ENCODE data around the gene PUM2. TPM values are rescaled to one million over a fixed set of nuclear protein-coding genes. Genes with fewer than 3 reads are reported as not detected.

The PUM2 gene
- total RNA-seq, 3 donors from 2014 or later = 93.5 to 155 (median 115) TPM

GRCh38 chr2:20366672-20367116, 16.1 kb upstream of the PUM2 start:
- ATAC-seq = no peak
- no peaks in the 10 kb centered on the region for H3K4me1 ChIP-seq (ENCODE audit: low read depth)
- intact Hi-C loops (cut with DNase I, micrococcal nuclease) = no loop called here
- H3K36me3 ChIP-seq (ENCODE audit: low read depth) = no peaks in the 10 kb centered on the region
- H3K9me3 ChIP-seq = no peaks in the 10 kb centered on the region
- no peak for TF ChIP-seq CTCF (IDR thresholded peaks at IDR 0.05)
- no peak for DNase-seq
- no peak overlapping the region for H3K4me3 ChIP-seq

GRCh38 chr2:20365249-20365817, 14.7 kb upstream of the PUM2 start:
- TF ChIP-seq CTCF (IDR thresholded peaks at IDR 0.05) = no peak
- intact Hi-C loops (cut with DNase I, micrococcal nuclease) = no loop called here
- ATAC-seq = no peak

GRCh38 chr2:20363578-20363977, 12.9 kb upstream of the PUM2 start:
- intact Hi-C loops (cut with DNase I, micrococcal nuclease) = no loop called here
- H3K36me3 ChIP-seq (ENCODE audit: low read depth) = no peaks in the 10 kb centered on the region
- H3K4me1 ChIP-seq (ENCODE audit: low read depth) = no peaks in the 10 kb centered on the region
- ATAC-seq (no peak), DNase-seq (no peak)
- H3K4me3 ChIP-seq = no peak overlapping the region
- no peaks in the 10 kb centered on the region for H3K9me3 ChIP-seq
- TF ChIP-seq CTCF (IDR thresholded peaks at IDR 0.05) = no peak

More at GRCh38 chr2:20365249-20365817, 14.7 kb upstream of the PUM2 start:
- DNase-seq = no peak
- H3K9me3 ChIP-seq = no peaks in the 10 kb centered on the region
- no peaks in the 10 kb centered on the region for H3K4me1 ChIP-seq (ENCODE audit: low read depth)
- no peaks in the 10 kb centered on the region for H3K36me3 ChIP-seq (ENCODE audit: low read depth)
- H3K4me3 ChIP-seq = no peak overlapping the region

GRCh38 chr2:20362701-20363435, 12.2 kb upstream of the PUM2 start:
- intact Hi-C loops (cut with DNase I, micrococcal nuclease) = no loop called here
- DNase-seq = no peak
- no peak for TF ChIP-seq CTCF (IDR thresholded peaks at IDR 0.05)
- Histone ChIP-seq H3K4me1 (ENCODE audit: low read depth) (no peaks in the 10 kb centered on the region), H3K36me3 (ENCODE audit: low read depth) (no peaks in the 10 kb centered on the region), H3K4me3 (no peak overlapping the region), H3K9me3 (no peaks in the 10 kb centered on the region)
- ATAC-seq = no peak

- no peak overlapping the region for H3K4me3 ChIP-seq
- no peaks in the 10 kb centered on the region for H3K9me3 ChIP-seq
- no peaks in the 10 kb centered on the region for H3K4me1 ChIP-seq (ENCODE audit: low read depth)
- intact Hi-C loops (cut with DNase I, micrococcal nuclease) = no loop called here
- DNase-seq (no peak), ATAC-seq (no peak)
- TF ChIP-seq CTCF (IDR thresholded peaks at IDR 0.05) = no peak
- no peaks in the 10 kb centered on the region for H3K36me3 ChIP-seq (ENCODE audit: low read depth)
Observed at GRCh38 chr2:20361893-20362292, 11.2 kb upstream of the PUM2 start.
